HepG2 (cell line): ENCODE results near the gene DDX60. TPM values are rescaled to one million over a fixed set of nuclear protein-coding genes. Genes with fewer than 3 reads are reported as not detected.

Experiments
- ATAC-seq: fragments of 200-7000 bp; cut with Tn5 transposase; 3 replicates; pipeline ENCODE4 v1.9.1; 2020; ENCODE audit warnings: mild to moderate bottlenecking, moderate library complexity
- BruUV-seq: library from RNA; stranded (reverse); fragments of 400-500 nt; replicated peaks from 2 replicates; lab custom pipeline; 2021; lab: Mats Ljungman, UMichigan
- CTCF ChIA-PET: fragments of 300-600 bp; formaldehyde crosslinking; extraction: SDS; loops from one replicate; lab custom pipeline; 2021; ENCODE audit warnings: low total read pairs, inconsistent platforms, low intra/inter-chr PET ratio; lab: Yijun Ruan, JAX
- POLR2A ChIA-PET: fragments of 350-600 bp; sonication (Branson Sonifier 250); formaldehyde crosslinking; loops from one replicate; lab custom pipeline; 2020; ENCODE audit warnings: antibody characterized with exemption, inconsistent platforms; lab: Yijun Ruan, JAX
- DNase-seq: peaks from one replicate; pipeline ENCODE4 v3.0.0-alpha.2; 2015; ENCODE audit warnings: low spot score
- FAIRE-seq: peaks from 3 replicates; lab custom pipeline; 2011; peaks lifted over from hg19 to GRCh38; lab: Jason Lieb, UNC
- H2AFZ ChIP-seq: one replicate; pipeline ENCODE4 v1.6.1; 2011; ENCODE audit warnings: low read length, inconsistent platforms
- H3K27ac ChIP-seq: fragments of 300-600 bp; 3 replicates; pipeline ENCODE4 v1.8.0; 2011; ENCODE audit warnings: mixed run types, mild to moderate bottlenecking, mixed read lengths, low read length, inconsistent platforms; ENCODE audit not compliant: insufficient read depth; ENCODE audit errors: extremely low read length
- H3K27me3 ChIP-seq, 2 experiments: fragments of 200-600 bp in 1 of 2; 2 replicates in 1 of 2; 3 replicates in 1 of 2; pipeline versions ENCODE4 v1.6.0 to v1.8.0; 2011; ENCODE audit warnings: low read length in 2 of 2, mild to moderate bottlenecking in 2 of 2, moderate library complexity in 2 of 2, inconsistent platforms in 1 of 2; ENCODE audit not compliant: insufficient read depth in 2 of 2, control insufficient read depth in 1 of 2
- H3K36me3 ChIP-seq, 2 experiments: fragments of 200-600 bp in 1 of 2; replicated peaks in 1 of 2; 2 replicates in 1 of 2; 3 replicates in 1 of 2; pipeline versions ENCODE4 v1.5.1 to v1.8.0; 2011; ENCODE audit warnings: low read length in 2 of 2, inconsistent platforms in 1 of 2; ENCODE audit not compliant: insufficient read depth in 2 of 2, control insufficient read depth in 1 of 2
- H3K4me1 ChIP-seq: 2 replicates; pipeline ENCODE4 v1.5.1; 2012; ENCODE audit warnings: low read length, inconsistent platforms; ENCODE audit not compliant: insufficient read depth
- H3K4me2 ChIP-seq: 2 replicates; pipeline ENCODE4 v1.6.0; 2011; ENCODE audit warnings: low read depth, low read length, inconsistent platforms
- H3K4me3 ChIP-seq, 3 experiments: fragments of 200-600 bp in 1 of 3; sonication (generic), shearing (Covaris generic) in 1 of 3; replicated peaks in 1 of 3; 2 replicates each; pipeline ENCODE4 v1.5.1; 2011 to 2016; ENCODE audit warnings: low read length in 3 of 3, inconsistent platforms in 2 of 3, low read depth in 2 of 3, mild to moderate bottlenecking in 2 of 3, control low read depth in 1 of 3, mixed read lengths in 1 of 3; ENCODE audit not compliant: insufficient read depth in 1 of 3
- H3K79me2 ChIP-seq: one replicate; pipeline ENCODE4 v1.6.1; 2011; ENCODE audit warnings: low read length, inconsistent platforms; ENCODE audit not compliant: insufficient read depth
- H3K9ac ChIP-seq: 2 replicates; pipeline ENCODE4 v1.6.0; 2011; ENCODE audit warnings: mild to moderate bottlenecking, low read depth, low read length, inconsistent platforms; ENCODE audit not compliant: insufficient read depth
- H3K9me3 ChIP-seq: 2 replicates; pipeline ENCODE4 v1.5.1; 2012; ENCODE audit warnings: mild to moderate bottlenecking, low read length
- H4K20me1 ChIP-seq: 2 replicates; pipeline ENCODE4 v1.6.0; 2011; ENCODE audit warnings: inconsistent platforms, mild to moderate bottlenecking, low read length, moderate library complexity; ENCODE audit not compliant: insufficient read depth
- HNRNPUL1 ChIP-seq: fragments of 200-400 bp; formaldehyde crosslinking; IDR thresholded peaks from 2 replicates; pipeline ENCODE4 v1.6.1; 2017; ENCODE audit warnings: low read depth, mild to moderate bottlenecking, low read length, moderate library complexity
- NFKBIZ ChIP-seq: IDR thresholded peaks from 2 replicates; pipeline ENCODE4 v1.6.1; 2018; ENCODE audit warnings: missing genetic modification reagents, missing compliant biosample characterization
- REXO4 ChIP-seq: sonication (generic); formaldehyde crosslinking; IDR thresholded peaks from 2 replicates; pipeline ENCODE4 v1.8.0; 2022; ENCODE audit warnings: missing genetic modification reagents, mild to moderate bottlenecking, borderline replicate concordance
- SP2 ChIP-seq: sonication (generic); formaldehyde crosslinking; IDR thresholded peaks from 2 replicates; pipeline ENCODE4 v1.5.1; 2020; ENCODE audit warnings: mild to moderate bottlenecking, missing genetic modification reagents
- ZNF441 ChIP-seq: sonication (generic); formaldehyde crosslinking; IDR thresholded peaks from 2 replicates; pipeline ENCODE4 v1.7.0; 2021; ENCODE audit warnings: missing genetic modification reagents, borderline replicate concordance
- ZNF530 ChIP-seq: sonication (generic); formaldehyde crosslinking; IDR thresholded peaks from 2 replicates; pipeline ENCODE4 v1.5.0; 2020; ENCODE audit warnings: low read depth, mild to moderate bottlenecking, missing genetic modification reagents
- WGBS: methylation state at CpG from one replicate; pipeline ENCODE4 v1.1.6; 2017; ENCODE audit warnings: low lambda C conversion rate; 5-methylcytosine and 5-hydroxymethylcytosine counted together
- in situ Hi-C: cut with HindIII; loops from 2 replicates; pipeline ENCODE4 v1.10.0; 2017; ENCODE audit warnings: low pct_unique_long_range_greater_than_20kb; ENCODE audit not compliant: extremely low pct_ligation_motif_present
- intact Hi-C: fragments of 100-400 bp; cut with micrococcal nuclease; formaldehyde crosslinking; loops from one replicate; pipeline ENCODE4 v1.10.0; 2022; ENCODE audit not compliant: unreplicated experiment
- polyA plus RNA-seq, 8 experiments: library from polyadenylated mRNA; depleted of rRNA in 3 of 8; stranded (reverse) in 7 of 8; unstranded in 1 of 8; fragments of >200 nt; fragmentation: Illumina TruSeq in 4 of 8; extraction: Trizol in 4 of 8; gene quantifications; 2 replicates each; pipeline versions ENCODE4 v1.2.1 to v1.2.3, GENCODE V29; 2011 to 2016; ENCODE audit warnings: low read depth in 4 of 8, missing spikeins in 1 of 8, mixed read lengths in 1 of 8; ENCODE audit not compliant: insufficient read depth in 1 of 8
- total RNA-seq, 5 experiments: library from RNA; depleted of rRNA; stranded (reverse); fragments of >200 nt; fragmentation: Illumina TruSeq; extraction: Trizol; gene quantifications; 2 replicates each; pipeline ENCODE4 v1.2.3, GENCODE V29; 2016; ENCODE audit warnings: low read depth in 1 of 5
- TF ChIP-seq, protein P1 (sequence below): sonication (generic); formaldehyde crosslinking; conservative IDR thresholded peaks from 2 replicates; pipeline ENCODE4 v1.4.0; 2020; ENCODE audit warnings: missing genetic modification reagents
- TF ChIP-seq, protein P2 (sequence below): sonication (generic); formaldehyde crosslinking; IDR thresholded peaks from 2 replicates; pipeline ENCODE4 v1.5.0; 2020; ENCODE audit warnings: mild to moderate bottlenecking, low read depth, missing genetic modification reagents, borderline replicate concordance
- TF ChIP-seq, protein P3 (sequence below): sonication (generic); formaldehyde crosslinking; conservative IDR thresholded peaks from 2 replicates; pipeline ENCODE4 v1.4.0; 2020; ENCODE audit warnings: missing genetic modification reagents
- TF ChIP-seq, protein P4 (sequence below): sonication (generic); formaldehyde crosslinking; IDR thresholded peaks from 2 replicates; pipeline ENCODE4 v1.4.0; 2020; ENCODE audit warnings: missing genetic modification reagents, borderline replicate concordance

Gene DDX60
- total and polyA plus RNA-seq, 2 of the 13 experiments (the other 11 are each of a cell fraction or from before 2014, with no cell fraction given) = 0.35 TPM; not detected in 1

DNA sequence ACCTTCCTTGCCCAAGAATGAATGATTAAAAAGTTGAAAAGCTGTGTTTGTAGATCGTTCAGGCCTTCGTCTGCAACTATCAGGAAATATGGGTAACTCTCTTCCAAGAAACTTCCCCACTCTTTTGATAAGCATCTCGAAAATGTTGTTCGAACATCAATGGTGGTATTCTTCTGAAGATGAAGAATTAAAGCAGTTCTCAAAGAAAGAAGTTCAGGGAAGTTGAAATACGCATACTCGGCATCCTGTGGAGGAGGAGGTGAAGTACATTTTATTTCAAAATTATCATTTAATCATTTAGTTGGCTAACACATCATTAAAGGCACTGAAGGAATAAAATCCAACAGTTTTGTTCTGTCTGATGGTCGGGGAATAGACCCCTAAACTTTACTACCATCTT, 12.1 kb downstream of the DDX60 start:
- Histone ChIP-seq H3K36me3 (no peaks in the 10 kb centered on the region), H2AFZ (no peak overlapping the region), H3K4me2 (no peak overlapping the region), H3K9me3 (no peaks in the 10 kb centered on the region), H3K79me2 (no peaks in the 10 kb centered on the region), H3K27ac (no peak overlapping the region), H3K27me3 (no peaks in the 10 kb centered on the region), H4K20me1 (no peaks in the 10 kb centered on the region), H3K4me1 (no peaks in the 10 kb centered on the region), H3K9ac (no peak overlapping the region), H3K4me3 (no peak overlapping the region)
- in situ Hi-C loops (no loop called here), intact Hi-C loops (no loop called here)
- ATAC-seq (no peak), FAIRE-seq (no peak), DNase-seq (no peak)
- ChIA-PET POLR2A (no interaction called here), CTCF (no interaction called here)
- BruUV-seq = no TSS peak
- 5% methylated on average over 7 of the region's 7 CpGs for WGBS
- TF ChIP-seq ZNF441 (no peak), SP2 (CRISPR knock-in tag) (no peak), HNRNPUL1 (no peak)
- TF ChIP-seq, protein P1, sequence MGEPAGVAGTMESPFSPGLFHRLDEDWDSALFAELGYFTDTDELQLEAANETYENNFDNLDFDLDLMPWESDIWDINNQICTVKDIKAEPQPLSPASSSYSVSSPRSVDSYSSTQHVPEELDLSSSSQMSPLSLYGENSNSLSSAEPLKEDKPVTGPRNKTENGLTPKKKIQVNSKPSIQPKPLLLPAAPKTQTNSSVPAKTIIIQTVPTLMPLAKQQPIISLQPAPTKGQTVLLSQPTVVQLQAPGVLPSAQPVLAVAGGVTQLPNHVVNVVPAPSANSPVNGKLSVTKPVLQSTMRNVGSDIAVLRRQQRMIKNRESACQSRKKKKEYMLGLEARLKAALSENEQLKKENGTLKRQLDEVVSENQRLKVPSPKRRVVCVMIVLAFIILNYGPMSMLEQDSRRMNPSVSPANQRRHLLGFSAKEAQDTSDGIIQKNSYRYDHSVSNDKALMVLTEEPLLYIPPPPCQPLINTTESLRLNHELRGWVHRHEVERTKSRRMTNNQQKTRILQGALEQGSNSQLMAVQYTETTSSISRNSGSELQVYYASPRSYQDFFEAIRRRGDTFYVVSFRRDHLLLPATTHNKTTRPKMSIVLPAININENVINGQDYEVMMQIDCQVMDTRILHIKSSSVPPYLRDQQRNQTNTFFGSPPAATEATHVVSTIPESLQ = no peak

DNA sequence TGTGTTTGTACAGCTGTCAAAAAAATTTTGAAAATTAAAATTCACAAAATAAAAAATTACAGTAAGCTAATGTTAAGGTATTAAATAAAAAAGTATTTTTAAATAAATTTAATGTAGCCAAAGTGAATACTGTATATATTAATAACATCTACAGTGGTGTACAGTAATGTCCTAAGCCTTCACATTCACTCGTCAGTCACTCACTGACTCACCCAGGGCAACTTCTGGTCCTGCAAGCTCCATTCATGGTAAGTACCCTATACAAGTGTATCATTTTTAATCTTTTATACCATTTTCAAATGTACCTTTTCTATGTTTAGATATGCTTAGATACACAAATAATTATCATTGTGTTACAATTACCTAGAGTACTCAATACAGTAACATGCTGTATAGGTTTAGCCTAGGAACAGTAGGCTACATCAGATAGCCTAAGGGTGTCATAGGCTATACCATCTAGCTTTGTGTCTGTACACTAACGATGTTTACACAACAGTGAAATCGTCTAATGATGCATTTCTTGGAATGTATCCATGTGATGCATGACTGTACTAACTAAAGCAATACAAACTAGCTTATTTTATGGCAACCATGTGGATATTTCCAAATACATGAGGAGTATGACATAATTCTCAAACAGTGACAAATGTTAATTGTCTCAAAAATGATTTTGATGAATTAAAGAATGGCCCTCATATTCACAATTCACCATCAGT, 13.7 kb downstream of the DDX60 start:
- no peaks in the 10 kb centered on the region for H3K36me3 ChIP-seq
- intact Hi-C loops (no loop called here), in situ Hi-C loops (no loop called here)
- no peak for FAIRE-seq
- H3K27me3 ChIP-seq = no peaks in the 10 kb centered on the region
- POLR2A ChIA-PET = no interaction called here
- DNase-seq = no peak
- no peaks in the 10 kb centered on the region for H3K9me3 ChIP-seq
- no peak overlapping the region for H3K9ac ChIP-seq
- no peak overlapping the region for H3K4me2 ChIP-seq
- no peaks in the 10 kb centered on the region for H3K4me1 ChIP-seq
- BruUV-seq = no TSS peak
- no peak for ATAC-seq
- WGBS = 12% methylated on average over 3 of the region's 3 CpGs
- no peaks in the 10 kb centered on the region for H3K79me2 ChIP-seq
- no peaks in the 10 kb centered on the region for H4K20me1 ChIP-seq
- H3K27ac ChIP-seq = no peak overlapping the region
- no peak overlapping the region for H3K4me3 ChIP-seq
- H2AFZ ChIP-seq = no peak overlapping the region
- CTCF ChIA-PET = no interaction called here
- TF ChIP-seq, protein P2, sequence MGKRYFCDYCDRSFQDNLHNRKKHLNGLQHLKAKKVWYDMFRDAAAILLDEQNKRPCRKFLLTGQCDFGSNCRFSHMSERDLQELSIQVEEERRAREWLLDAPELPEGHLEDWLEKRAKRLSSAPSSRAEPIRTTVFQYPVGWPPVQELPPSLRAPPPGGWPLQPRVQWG (CRISPR knock-in tag) = no peak
- TF ChIP-seq, protein P3, sequence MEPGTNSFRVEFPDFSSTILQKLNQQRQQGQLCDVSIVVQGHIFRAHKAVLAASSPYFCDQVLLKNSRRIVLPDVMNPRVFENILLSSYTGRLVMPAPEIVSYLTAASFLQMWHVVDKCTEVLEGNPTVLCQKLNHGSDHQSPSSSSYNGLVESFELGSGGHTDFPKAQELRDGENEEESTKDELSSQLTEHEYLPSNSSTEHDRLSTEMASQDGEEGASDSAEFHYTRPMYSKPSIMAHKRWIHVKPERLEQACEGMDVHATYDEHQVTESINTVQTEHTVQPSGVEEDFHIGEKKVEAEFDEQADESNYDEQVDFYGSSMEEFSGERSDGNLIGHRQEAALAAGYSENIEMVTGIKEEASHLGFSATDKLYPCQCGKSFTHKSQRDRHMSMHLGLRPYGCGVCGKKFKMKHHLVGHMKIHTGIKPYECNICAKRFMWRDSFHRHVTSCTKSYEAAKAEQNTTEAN (CRISPR knock-in tag) = no peak
- no peak for TF ChIP-seq ZNF530 (CRISPR knock-in tag)
- no peak for TF ChIP-seq REXO4 (CRISPR knock-in tag)
- no peak for TF ChIP-seq NFKBIZ (CRISPR knock-in tag)
- TF ChIP-seq, protein P4, sequence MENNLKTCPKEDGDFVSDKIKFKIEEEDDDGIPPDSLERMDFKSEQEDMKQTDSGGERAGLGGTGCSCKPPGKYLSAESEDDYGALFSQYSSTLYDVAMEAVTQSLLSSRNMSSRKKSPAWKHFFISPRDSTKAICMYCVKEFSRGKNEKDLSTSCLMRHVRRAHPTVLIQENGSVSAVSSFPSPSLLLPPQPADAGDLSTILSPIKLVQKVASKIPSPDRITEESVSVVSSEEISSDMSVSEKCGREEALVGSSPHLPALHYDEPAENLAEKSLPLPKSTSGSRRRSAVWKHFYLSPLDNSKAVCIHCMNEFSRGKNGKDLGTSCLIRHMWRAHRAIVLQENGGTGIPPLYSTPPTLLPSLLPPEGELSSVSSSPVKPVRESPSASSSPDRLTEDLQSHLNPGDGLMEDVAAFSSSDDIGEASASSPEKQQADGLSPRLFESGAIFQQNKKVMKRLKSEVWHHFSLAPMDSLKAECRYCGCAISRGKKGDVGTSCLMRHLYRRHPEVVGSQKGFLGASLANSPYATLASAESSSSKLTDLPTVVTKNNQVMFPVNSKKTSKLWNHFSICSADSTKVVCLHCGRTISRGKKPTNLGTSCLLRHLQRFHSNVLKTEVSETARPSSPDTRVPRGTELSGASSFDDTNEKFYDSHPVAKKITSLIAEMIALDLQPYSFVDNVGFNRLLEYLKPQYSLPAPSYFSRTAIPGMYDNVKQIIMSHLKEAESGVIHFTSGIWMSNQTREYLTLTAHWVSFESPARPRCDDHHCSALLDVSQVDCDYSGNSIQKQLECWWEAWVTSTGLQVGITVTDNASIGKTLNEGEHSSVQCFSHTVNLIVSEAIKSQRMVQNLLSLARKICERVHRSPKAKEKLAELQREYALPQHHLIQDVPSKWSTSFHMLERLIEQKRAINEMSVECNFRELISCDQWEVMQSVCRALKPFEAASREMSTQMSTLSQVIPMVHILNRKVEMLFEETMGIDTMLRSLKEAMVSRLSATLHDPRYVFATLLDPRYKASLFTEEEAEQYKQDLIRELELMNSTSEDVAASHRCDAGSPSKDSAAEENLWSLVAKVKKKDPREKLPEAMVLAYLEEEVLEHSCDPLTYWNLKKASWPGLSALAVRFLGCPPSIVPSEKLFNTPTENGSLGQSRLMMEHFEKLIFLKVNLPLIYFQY (CRISPR knock-in tag) = no peak
